GM04503 (cell line): ENCODE measurements around the gene BAIAP3.
"Not testable (repeated sequence)": the region's sequence is repeated elsewhere in the genome, so short reads cannot be mapped to it uniquely, and the experiment has no call there.

ENCODE experiments used
- DNase-seq: peaks from one replicate; pipeline ENCODE4 v3.0.0-alpha.2; 2012; ENCODE audit warnings: low read depth

BAIAP3 gene

GRCh38 chr16:1333149-1333812, at the start of gene BAIAP3:
TSS of gene BAIAP3 (plus strand) at chr16:1333645. CDS start at chr16:1338550, 4,905 bp downstream.
- no peak for DNase-seq

GRCh38 chr16:1283996-1284616, 49.3 kb upstream of the BAIAP3 start:
- DNase-seq = no peak

GRCh38 chr16:1285669-1286512, 47.6 kb upstream of the BAIAP3 start:
- no peak for DNase-seq

DNA sequence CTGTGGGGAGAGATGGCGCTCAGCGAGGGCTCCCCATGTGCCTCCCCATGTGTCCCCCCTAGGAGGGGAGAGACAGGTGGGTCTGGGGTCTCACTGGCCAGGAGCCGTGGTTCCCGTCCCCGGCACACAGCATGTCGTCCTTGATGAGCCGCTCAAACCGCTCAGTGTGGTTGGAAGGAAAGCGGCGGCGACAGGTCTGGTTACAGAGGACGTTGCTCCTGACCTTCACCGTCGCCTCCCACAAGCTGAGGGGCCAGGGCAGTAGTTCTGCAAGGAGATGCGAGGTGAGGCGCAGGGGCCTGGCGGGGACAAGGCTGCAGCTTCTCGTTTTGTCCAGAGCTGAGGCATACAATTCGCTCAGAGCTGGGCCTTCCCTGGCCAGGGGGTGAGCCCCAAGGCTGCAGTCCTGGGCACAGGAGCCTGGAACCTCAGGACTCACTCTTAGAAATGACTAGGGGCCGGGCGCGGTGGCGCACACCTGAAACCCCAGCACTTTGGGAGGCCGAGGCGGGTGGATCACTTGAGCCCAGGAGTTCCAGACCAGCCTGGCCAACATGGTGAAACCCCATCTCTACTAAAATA, 46.8 kb upstream of the BAIAP3 start:
- DNase-seq = no peak

DNA sequence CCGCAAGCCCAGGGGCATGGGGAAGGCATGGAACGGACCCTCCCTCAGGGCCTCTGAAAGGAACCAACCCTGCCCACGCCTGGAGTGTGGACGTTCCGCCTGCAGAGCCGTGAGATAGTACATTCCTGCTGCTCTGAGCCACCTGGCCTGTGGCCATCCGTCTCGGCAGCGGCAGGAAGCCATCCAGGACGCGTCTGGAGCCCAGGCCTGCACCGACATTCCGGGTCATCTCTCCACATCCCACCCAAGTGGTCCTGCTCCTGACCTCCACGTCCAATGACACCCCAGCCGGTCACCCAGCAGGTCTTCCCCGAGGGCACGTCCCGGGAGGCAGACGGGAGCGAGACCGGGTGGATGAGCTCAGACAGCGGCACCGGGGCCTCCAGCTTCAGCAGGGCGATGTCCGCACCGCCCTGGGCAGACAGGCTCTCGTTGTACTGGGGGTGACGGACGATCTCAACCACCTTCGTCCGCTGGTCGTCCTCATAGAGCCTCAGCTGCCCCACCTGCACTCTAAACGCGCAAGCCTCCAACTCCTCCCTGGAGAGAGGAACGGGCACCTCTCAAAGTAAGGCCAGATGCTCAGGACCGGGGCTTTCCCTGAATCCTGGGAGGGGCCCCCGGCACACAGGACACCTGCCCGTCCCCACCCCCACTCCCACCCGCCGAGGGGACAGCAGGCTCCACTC, 45.3 kb upstream of the BAIAP3 start:
- DNase-seq = no peak

DNA sequence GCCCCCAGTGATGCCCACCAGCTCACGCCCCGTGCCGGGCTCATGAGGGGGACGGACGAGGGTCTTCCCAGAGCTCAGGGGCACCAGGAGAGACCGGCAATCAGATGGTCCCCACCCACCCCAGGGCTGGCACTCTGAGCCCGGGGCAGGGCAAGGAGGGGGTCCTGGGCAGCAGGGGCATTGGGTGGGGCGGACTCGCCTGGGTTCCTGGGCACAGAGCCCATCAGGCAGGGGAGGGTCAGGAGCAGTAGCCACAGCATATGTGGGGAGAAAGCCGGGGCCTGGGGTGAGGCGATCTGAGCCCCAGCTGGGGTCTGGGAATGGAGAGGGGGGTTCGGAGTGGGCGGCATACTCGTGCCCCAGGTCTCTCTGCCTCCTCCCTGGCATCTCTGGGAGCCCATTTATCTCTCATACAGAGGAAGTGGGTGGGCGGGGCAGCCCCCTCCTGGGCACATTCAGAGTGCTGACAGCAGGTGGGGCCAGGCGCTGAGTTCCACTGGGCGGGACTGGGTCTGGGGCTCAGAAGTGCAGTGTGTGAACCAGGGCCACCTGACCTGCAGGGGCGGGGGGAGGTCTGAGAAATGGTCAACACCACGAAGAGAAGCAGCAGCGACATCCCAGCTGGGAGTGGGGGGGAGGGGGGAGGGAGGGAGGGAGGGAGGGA, 44.5 kb upstream of the BAIAP3 start:
- no peak for DNase-seq

GRCh38 chr16:1289477-1289866, 44.0 kb upstream of the BAIAP3 start:
- DNase-seq = no peak

DNA sequence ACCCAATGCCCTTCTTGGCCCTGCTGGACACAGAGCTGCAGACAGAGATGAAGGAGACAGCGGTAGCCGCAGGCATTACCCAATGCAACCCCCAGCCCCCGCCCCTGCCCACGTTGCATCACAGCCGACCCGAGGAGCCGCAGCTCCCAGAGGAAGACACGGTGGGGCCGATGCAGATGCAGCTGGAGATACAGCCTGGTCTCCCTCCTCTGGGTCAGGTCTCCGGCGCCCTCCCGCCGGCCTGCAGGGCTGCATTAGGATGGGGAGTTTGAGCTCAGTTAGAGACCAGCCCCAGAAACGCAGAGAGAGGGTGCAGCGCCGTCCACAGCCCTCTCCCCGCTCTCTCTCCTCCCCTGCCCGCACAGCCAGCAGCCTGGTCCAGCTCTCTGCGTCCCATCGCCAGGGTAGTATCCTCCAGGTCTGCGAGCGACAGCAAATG, 43.4 kb upstream of the BAIAP3 start:
- no peak for DNase-seq

GRCh38 chr16:1290860-1291575, 42.4 kb upstream of the BAIAP3 start:
- no peak for DNase-seq

DNA sequence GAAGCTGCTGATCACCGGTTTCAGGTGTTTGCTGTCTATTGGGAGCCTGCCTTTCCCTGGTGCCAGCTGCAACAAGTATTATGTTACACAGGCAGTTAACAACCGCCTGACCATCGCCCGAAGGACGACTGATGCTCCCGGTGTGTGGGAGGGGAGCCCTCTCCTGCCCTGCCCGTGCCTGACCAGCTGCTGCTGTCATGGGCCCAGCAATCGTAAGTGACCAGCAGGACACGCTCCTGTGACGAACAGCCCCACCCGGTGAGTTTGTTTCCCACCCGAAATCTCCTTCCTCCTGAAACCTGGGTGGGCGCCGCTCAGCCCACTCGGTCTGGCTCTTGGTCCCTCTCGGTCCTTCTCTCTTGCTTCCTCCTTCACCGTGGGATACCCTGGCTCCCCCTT, 41.9 kb upstream of the BAIAP3 start:
- no peak for DNase-seq

GRCh38 chr16:1292208-1292607, 41.2 kb upstream of the BAIAP3 start:
- not testable (repeated sequence) for DNase-seq

DNA sequence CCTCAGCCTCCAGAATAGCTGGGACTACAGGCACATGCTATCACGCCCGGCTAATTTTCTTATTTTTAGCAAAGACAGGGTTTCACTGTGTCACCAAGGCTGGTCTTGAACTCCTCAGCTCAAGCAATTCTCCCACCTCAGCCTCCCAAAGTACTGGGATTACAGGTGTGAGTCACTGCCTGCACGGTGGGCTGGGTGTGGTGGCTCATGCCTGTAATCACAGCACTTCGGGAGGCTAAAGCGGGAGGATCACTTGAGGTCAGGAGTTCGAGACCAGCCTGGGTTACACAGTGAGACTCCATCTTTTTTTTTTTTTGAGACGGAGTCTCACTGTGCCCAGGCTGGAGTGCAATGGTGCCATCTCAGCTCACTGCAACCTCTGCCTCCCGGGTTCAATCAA, 40.6 kb upstream of the BAIAP3 start:
- DNase-seq = not testable (repeated sequence)

- no peak for DNase-seq
Observed at GRCh38 chr16:1293921-1294656, 39.4 kb upstream of the BAIAP3 start.

GRCh38 chr16:1295465-1295864, 38.0 kb upstream of the BAIAP3 start:
- DNase-seq = no peak

DNA sequence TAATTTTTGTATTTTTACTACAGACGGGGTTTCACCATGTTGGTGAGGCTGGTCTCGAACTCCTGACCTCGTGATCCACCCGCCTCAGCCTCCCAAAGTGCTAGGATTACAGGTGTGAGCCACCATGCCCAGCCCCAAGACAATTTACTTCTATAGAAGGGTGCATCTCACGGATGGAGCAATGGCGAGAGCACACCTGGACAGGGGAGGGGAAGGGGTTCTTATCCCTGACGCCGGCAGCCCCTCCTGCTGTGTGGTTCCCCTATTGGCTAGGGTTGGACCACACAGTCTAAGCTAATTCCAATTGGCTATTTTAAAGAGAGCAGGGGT, 36.8 kb upstream of the BAIAP3 start:
- DNase-seq = not testable (repeated sequence)

DNA sequence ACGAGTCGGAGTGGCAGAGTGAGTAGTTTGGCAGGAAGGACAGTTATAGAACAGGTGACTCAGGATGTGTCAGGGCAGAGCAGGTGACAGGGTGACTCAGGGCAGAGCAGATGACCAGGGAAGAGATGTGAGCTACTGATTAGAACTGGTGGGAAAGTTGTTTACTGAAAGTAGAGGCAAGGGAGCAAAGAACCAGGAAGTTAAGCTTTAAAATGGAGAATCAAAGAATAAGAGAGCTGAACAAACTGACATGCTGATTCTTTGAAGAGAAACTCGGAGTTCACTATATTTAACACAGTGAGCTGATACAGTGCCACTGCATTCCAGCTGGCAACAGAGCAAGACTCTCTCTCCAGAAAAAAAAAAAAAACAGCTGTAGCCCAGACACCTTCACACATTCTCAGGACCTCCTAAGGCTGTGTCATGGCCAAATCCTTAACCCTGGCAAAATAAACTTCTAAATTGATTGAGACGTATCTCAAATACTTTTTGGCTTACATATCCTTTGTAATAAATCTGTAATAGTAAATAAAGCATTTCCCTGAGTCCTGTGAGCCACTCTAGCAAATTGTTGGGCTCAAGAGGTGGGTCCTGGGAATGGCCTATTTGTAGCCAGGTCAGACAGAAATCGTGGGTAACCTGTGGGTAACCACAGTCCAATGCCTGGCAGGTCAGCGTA, 36.3 kb upstream of the BAIAP3 start:
- DNase-seq = no peak

GRCh38 chr16:1298406-1298805, 35.0 kb upstream of the BAIAP3 start:
- no peak for DNase-seq

DNA sequence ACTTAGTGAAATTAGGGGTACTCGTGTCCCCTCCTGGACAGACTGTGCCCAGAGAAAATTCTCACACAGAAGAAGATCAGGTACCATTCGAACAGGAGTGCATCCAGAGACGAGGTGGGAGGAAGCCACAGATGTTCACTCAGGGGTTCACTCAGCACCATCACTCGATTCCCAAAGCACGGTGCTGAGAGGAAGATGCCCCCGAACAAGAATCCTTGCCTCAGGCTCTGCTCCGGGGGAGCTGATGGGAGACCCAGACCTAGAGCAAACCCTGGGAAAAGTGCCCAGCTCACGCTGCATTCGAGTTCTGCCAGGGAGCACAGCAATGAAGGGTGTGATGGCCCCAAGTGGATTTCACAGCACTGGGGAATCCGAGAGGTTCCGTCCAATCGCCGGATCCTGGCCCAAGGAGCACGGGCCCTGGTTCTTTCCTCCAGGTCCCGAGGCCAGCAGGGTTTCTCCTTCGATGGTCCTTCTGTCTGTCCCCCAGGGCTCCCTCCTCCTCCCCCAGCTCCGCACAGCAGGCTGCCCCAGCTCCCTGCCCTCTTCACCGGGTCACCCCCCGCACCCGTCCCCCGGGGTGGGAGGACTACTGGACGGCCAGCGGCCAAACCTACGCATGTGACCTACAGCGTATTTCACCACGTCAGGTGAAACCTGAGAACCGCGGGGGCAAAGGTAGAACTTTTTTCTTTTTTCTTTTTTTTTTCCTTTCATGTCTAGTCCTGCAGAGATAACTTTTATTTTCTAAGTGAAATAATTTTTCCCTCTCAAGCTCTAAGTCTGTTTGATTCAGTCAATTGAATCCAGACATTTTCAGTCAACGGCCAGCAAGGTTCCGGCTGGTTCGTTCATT, 34.2 kb upstream of the BAIAP3 start:
- DNase-seq = no peak

- no peak for DNase-seq
Observed at GRCh38 chr16:1299868-1300203, 33.6 kb upstream of the BAIAP3 start.
